ENCODE results near the gene TULP4.

The TULP4 gene, protein sequence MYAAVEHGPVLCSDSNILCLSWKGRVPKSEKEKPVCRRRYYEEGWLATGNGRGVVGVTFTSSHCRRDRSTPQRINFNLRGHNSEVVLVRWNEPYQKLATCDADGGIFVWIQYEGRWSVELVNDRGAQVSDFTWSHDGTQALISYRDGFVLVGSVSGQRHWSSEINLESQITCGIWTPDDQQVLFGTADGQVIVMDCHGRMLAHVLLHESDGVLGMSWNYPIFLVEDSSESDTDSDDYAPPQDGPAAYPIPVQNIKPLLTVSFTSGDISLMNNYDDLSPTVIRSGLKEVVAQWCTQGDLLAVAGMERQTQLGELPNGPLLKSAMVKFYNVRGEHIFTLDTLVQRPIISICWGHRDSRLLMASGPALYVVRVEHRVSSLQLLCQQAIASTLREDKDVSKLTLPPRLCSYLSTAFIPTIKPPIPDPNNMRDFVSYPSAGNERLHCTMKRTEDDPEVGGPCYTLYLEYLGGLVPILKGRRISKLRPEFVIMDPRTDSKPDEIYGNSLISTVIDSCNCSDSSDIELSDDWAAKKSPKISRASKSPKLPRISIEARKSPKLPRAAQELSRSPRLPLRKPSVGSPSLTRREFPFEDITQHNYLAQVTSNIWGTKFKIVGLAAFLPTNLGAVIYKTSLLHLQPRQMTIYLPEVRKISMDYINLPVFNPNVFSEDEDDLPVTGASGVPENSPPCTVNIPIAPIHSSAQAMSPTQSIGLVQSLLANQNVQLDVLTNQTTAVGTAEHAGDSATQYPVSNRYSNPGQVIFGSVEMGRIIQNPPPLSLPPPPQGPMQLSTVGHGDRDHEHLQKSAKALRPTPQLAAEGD (N-terminal part only)

DNA sequence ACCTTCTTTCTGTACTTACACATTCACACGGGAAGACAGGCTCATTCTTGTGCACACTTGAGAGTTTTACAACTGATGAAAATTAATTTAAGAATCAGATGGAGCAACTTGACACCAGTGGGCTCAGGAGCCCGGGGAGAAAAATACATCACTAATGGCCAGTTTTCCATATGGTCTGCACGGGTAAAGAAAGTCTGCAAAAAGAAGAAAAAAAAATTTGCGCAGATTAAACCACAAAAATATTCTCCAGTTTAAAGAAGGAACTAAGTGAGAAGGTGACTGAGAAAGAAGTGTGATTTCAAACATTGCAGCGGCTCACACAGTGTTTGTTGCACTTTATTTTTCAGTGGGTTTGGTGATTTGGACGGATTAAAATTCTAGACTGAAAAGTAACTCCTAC lies at the start of gene TULP4:
Gene TULP4, plus strand, starts transcription at position 301 of the 400 bp plus-strand sequence. CDS start 1,552 bp downstream, outside the sequence.
- ChIA-PET POLR2A (no interaction called here), CTCF (no interaction called here)
- no peak within 1 kb of the TSS for H3K4me3 ChIP-seq (ENCODE audit: low read depth, low read length)
- no peak for TF ChIP-seq CTCF (IDR thresholded peaks at IDR 0.05; ENCODE audit: insufficient read depth, low read length, missing control alignments)
- no peak for DNase-seq (ENCODE audit: low read depth, low spot score)

- DNase-seq (ENCODE audit: low read depth, low spot score) = no peak
- no peak overlapping the region for H3K4me3 ChIP-seq (ENCODE audit: low read depth, low read length)
- TF ChIP-seq CTCF (IDR thresholded peaks at IDR 0.05; ENCODE audit: insufficient read depth, low read length, missing control alignments) = no peak
- ChIA-PET POLR2A (no interaction called here), CTCF (interaction anchor here (1.2 to 1.5 kb wide), 2 partner anchors 343 to 345 kb away, joined by 3 read pairs; no protein-coding TSS in a partner anchor)
Observed at GRCh38 chr6:158262755-158263154, 49.5 kb upstream of the TULP4 start.

GRCh38 chr6:158264180-158264579 lies 48.1 kb upstream of the TULP4 start:
- ChIA-PET POLR2A (no interaction called here), CTCF (interaction anchor here (1.3 to 1.8 kb wide), 2 partner anchors 8 to 9 kb away, joined by 3 to 4 read pairs; no protein-coding TSS in a partner anchor)
- TF ChIP-seq CTCF (IDR thresholded peaks at IDR 0.05; ENCODE audit: insufficient read depth, low read length, missing control alignments) = no peak
- no peak overlapping the region for H3K4me3 ChIP-seq (ENCODE audit: low read depth, low read length)
- no peak for DNase-seq (ENCODE audit: low read depth, low spot score)

GRCh38 chr6:158266131-158266530 lies 46.1 kb upstream of the TULP4 start:
- ChIA-PET POLR2A (no interaction called here), CTCF (interaction anchor here (1.1 kb wide), 1 partner anchor 16 kb away, joined by 5 read pairs; no protein-coding TSS in a partner anchor)
- DNase-seq (ENCODE audit: low read depth, low spot score) = no peak
- H3K4me3 ChIP-seq (ENCODE audit: low read depth, low read length) = no peak overlapping the region
- TF ChIP-seq CTCF (IDR thresholded peaks at IDR 0.05; ENCODE audit: insufficient read depth, low read length, missing control alignments) = no peak

DNA sequence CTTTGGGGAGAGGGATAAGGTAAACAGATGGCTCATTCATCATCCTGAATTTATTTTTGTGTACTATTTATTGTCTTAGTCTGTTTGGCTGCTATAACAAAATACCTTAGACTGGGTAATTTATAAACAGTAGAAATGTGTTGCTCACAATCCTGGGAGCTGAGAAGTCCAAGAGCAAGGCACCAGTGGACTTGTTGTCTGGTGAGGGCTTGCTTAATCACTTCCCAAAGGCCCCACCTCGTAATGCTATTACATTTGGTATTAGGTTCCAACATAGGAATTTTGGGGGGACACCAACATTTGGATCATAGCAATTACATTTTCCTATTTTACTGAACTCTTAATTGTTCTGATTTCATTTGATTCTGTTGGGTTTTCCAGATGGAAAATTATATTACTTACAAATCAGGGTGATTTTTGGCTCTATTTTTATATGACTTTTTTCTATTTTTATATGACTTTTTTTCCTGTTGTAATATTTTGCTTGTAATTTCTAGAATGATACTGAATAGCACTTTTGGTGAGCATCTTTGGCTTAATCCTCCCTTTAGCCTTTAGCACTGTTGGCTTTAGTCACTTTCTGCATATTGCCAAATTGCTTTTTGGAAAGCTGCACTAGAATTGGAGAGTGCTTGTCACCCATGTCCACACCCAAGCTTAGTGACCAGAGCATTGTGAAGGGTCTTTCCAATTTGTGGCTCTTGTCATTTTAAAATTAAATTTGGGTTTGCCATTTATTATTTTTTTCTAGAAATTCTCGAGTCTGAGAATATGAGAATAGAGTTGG lies 43.7 kb upstream of the TULP4 start:
- DNase-seq (ENCODE audit: low read depth, low spot score) = no peak
- no peak for TF ChIP-seq CTCF (IDR thresholded peaks at IDR 0.05; ENCODE audit: insufficient read depth, low read length, missing control alignments)
- H3K4me3 ChIP-seq (ENCODE audit: low read depth, low read length) = no peak overlapping the region
- ChIA-PET POLR2A (no interaction called here), CTCF (no interaction called here)

All from AG04449 (cell line).